Fibroblast of lung (primary cell): ENCODE results near the gene FCGR1A.
"Not testable (repeated sequence)": the region's sequence is repeated elsewhere in the genome, so short reads cannot be mapped to it uniquely, and the experiment has no call there.

Experiments
- CTCF ChIP-seq, 2 donors: IDR thresholded peaks in 1 of 2; conservative IDR thresholded peaks in 1 of 2; 1 replicate in 1 of 2; 2 replicates in 1 of 2; pipeline ENCODE4 v1.5.1; 2011 to 2012; ENCODE audit warnings: low read length in 2 of 2, control low read depth in 1 of 2, inconsistent platforms in 1 of 2, low read depth in 1 of 2, mild to moderate bottlenecking in 1 of 2
- EZH2 ChIP-seq: IDR thresholded peaks from 2 replicates; pipeline ENCODE4 v1.5.1; 2012; ENCODE audit warnings: low read length, control low read depth, mild to moderate bottlenecking; ENCODE audit errors: missing control alignments

GRCh38 chr1:149833144-149833543, 50.6 kb downstream of the FCGR1A start:
- TF ChIP-seq EZH2; CTCF (conservative IDR thresholded peaks at IDR 0.05 in 1 of 2, IDR thresholded peaks at IDR 0.05 in 1 of 2; ENCODE audit: low read depth in 1 of 2, low read length in 2 of 2): not testable (repeated sequence)
